OCI-LY3 (cell line): ENCODE results near the gene WDR59.

Experiments
- H2AFZ ChIP-seq: fragments of 200-600, 300-600 bp; shearing (Covaris generic); 2 replicates; pipeline ENCODE4 v1.6.0; 2014; ENCODE audit warnings: antibody characterized with exemption, low read depth, low read length
- H3K27ac ChIP-seq: fragments of 200-600, 300-600 bp; sonication (generic); 2 replicates; pipeline ENCODE4 v1.5.1; 2014; ENCODE audit warnings: mild to moderate bottlenecking, low read length, moderate library complexity, mixed read lengths
- H3K27me3 ChIP-seq: fragments of 200-600, 300-600 bp; sonication (generic); 2 replicates; pipeline ENCODE4 v1.6.1; 2014; ENCODE audit warnings: low read depth, low read length, mixed read lengths
- H3K36me3 ChIP-seq: fragments of 200-600, 300-600 bp; sonication (generic); replicated peaks from 2 replicates; pipeline ENCODE3; 2014; ENCODE audit warnings: low read depth, low read length, mixed read lengths
- H3K4me1 ChIP-seq: fragments of 300-600, 200-600 bp; sonication (generic); 2 replicates; pipeline ENCODE4 v1.6.1; 2014; ENCODE audit warnings: low read length, mixed read lengths
- H3K4me2 ChIP-seq: fragments of 200-600, 300-600 bp; sonication (generic); 2 replicates; pipeline ENCODE4 v1.6.1; 2014; ENCODE audit warnings: low read length, mixed read lengths
- H3K4me3 ChIP-seq: fragments of 300-600, 200-600 bp; sonication (generic); 2 replicates; pipeline ENCODE4 v1.5.1; 2014; ENCODE audit warnings: antibody characterized with exemption, mild to moderate bottlenecking, low read length, moderate library complexity
- H3K79me2 ChIP-seq: fragments of 300-600, 200-600 bp; shearing (Covaris generic); 2 replicates; pipeline ENCODE4 v1.6.1; 2014; ENCODE audit warnings: mild to moderate bottlenecking, low read length, mixed read lengths
- H3K9ac ChIP-seq: fragments of 300-600, 200-600 bp; shearing (Covaris generic); 2 replicates; pipeline ENCODE4 v1.6.0; 2014; ENCODE audit warnings: mild to moderate bottlenecking, low read length, moderate library complexity
- H3K9me3 ChIP-seq: fragments of 200-600, 300-600 bp; shearing (Covaris generic); 2 replicates; pipeline ENCODE4 v1.6.1; 2014; ENCODE audit warnings: low read length, mixed read lengths; ENCODE audit not compliant: insufficient read depth
- H4K20me1 ChIP-seq: fragments of 200-600, 300-600 bp; sonication (generic); 2 replicates; pipeline ENCODE4 v1.6.1; 2016; ENCODE audit warnings: low read length, mixed read lengths; ENCODE audit not compliant: insufficient read depth
- EZH2phosphoT487 ChIP-seq: fragments of 200-600 bp; shearing (Covaris generic); IDR thresholded peaks from 2 replicates; pipeline ENCODE4 v1.6.1; 2018; ENCODE audit warnings: antibody characterized with exemption, mixed run types, low read depth
- TF ChIP-seq, protein P1 (sequence below): fragments of 200-600, 300-600 bp; sonication (generic); IDR thresholded peaks from 2 replicates; pipeline ENCODE4 v1.5.1; 2014; ENCODE audit warnings: antibody characterized with exemption, low read length, low read depth

Gene WDR59

DNA sequence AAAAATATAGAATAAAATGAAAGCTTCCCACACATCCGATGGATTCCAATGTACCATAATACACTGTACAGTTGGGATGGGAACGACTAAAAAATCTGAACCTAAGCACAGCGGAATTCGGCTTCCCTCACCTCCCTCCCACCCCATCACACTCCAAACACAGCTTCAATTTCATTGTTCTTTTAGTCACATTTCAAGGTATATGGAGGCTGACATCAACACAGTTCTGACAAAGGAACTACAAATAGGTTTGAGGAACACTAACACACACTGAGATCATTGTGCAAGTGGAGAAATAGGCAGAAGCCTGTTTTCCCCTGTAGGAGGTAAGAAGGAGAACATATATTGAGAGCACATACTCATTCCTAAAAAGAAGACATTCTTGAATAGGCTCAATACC, 85.1 kb downstream of the WDR59 start:
- TF ChIP-seq, protein P1, sequence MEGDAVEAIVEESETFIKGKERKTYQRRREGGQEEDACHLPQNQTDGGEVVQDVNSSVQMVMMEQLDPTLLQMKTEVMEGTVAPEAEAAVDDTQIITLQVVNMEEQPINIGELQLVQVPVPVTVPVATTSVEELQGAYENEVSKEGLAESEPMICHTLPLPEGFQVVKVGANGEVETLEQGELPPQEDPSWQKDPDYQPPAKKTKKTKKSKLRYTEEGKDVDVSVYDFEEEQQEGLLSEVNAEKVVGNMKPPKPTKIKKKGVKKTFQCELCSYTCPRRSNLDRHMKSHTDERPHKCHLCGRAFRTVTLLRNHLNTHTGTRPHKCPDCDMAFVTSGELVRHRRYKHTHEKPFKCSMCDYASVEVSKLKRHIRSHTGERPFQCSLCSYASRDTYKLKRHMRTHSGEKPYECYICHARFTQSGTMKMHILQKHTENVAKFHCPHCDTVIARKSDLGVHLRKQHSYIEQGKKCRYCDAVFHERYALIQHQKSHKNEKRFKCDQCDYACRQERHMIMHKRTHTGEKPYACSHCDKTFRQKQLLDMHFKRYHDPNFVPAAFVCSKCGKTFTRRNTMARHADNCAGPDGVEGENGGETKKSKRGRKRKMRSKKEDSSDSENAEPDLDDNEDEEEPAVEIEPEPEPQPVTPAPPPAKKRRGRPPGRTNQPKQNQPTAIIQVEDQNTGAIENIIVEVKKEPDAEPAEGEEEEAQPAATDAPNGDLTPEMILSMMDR: no peak
- TF ChIP-seq EZH2phosphoT487: no peak
- Histone ChIP-seq H3K4me2 (no peak overlapping the region), H3K4me1 (no peaks in the 10 kb centered on the region), H3K9me3 (no peaks in the 10 kb centered on the region), H4K20me1 (no peaks in the 10 kb centered on the region), H3K9ac (no peak overlapping the region), H3K27me3 (no peaks in the 10 kb centered on the region), H3K27ac (no peak overlapping the region), H3K79me2 (no peaks in the 10 kb centered on the region), H2AFZ (no peak overlapping the region), H3K36me3 (peaks cover 25% of the 10 kb centered on the region), H3K4me3 (no peak overlapping the region)

DNA sequence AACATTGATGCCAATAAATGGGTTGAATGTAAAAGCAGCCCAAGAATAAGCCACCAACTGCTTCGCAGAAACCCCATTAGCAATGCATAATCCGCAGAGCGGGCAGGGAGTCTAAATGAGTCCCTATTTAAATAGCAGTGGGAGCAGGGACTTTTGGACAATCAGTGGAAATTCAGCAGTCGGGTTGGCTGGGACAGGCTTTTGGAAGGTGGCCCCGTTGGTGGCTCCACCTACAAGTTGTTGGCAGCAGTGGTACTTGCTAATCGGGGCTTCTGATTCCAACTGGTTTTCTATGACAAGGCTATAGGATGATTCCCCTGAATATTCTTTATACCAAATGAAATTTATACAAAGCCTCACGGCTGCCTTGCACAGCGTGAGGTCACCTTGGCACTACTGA, 86.3 kb downstream of the WDR59 start:
- no peak overlapping the region for H3K27ac ChIP-seq
- H3K36me3 ChIP-seq: peaks cover 21% of the 10 kb centered on the region
- H3K4me1 ChIP-seq: no peaks in the 10 kb centered on the region
- TF ChIP-seq, protein P1: no peak
- TF ChIP-seq EZH2phosphoT487: no peak
- no peaks in the 10 kb centered on the region for H3K9me3 ChIP-seq
- no peak overlapping the region for H2AFZ ChIP-seq
- no peak overlapping the region for H3K4me3 ChIP-seq
- no peak overlapping the region for H3K4me2 ChIP-seq
- no peaks in the 10 kb centered on the region for H4K20me1 ChIP-seq
- H3K79me2 ChIP-seq: no peaks in the 10 kb centered on the region
- no peak overlapping the region for H3K9ac ChIP-seq
- H3K27me3 ChIP-seq: no peaks in the 10 kb centered on the region

DNA sequence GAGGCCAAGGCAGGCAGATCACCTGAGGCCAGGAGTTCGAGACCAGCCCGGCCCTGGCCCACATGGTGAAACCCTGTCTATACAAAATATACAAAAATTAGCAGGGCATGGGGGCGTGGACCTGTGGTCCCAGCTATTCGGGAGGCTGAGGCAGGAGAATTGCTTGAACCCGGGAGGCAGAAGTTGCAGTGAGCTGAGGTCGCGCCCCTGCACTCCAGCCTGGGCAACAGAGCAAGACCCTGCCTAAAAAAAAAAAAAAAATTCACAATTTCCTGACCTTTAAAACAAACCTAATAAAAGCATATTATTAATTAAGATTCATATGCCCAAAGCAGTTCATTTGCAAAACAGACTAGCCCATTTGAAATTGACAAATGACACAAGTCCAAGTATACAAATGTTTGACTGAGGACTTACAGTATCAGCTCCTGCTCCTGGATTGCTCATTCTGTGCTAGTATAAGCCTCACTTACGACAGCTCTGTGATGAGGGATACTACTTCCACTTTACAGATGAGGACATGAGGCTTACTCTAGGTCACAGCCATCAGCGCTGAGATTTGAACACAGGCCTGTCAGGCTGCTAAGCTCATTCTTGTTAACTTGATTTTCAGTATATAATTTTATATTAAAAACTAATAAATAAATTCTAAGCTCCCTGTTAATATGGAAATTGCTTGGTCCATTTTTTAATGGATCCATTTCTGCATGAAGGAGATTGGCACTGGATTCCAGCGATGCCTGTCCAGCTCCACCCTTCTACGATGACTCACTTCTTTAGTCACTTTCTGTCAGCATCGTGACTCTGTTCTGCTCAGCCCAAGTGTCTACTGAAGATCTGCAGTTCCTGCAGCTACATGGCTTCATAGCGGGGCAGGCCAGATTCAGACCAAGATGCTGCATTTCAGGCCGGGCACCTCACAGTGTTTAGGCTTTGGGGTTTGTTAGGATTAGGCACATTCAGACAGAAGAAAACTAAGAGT, 88.2 kb downstream of the WDR59 start:
- Histone ChIP-seq H3K4me2 (no peak overlapping the region), H2AFZ (no peak overlapping the region), H3K27me3 (no peaks in the 10 kb centered on the region), H3K4me3 (no peak overlapping the region), H3K9ac (no peak overlapping the region), H3K79me2 (no peaks in the 10 kb centered on the region), H3K9me3 (no peaks in the 10 kb centered on the region), H3K36me3 (peaks cover 20% of the 10 kb centered on the region), H4K20me1 (no peaks in the 10 kb centered on the region), H3K27ac (no peak overlapping the region), H3K4me1 (no peaks in the 10 kb centered on the region)
- TF ChIP-seq, protein P1: no peak
- TF ChIP-seq EZH2phosphoT487: no peak

DNA sequence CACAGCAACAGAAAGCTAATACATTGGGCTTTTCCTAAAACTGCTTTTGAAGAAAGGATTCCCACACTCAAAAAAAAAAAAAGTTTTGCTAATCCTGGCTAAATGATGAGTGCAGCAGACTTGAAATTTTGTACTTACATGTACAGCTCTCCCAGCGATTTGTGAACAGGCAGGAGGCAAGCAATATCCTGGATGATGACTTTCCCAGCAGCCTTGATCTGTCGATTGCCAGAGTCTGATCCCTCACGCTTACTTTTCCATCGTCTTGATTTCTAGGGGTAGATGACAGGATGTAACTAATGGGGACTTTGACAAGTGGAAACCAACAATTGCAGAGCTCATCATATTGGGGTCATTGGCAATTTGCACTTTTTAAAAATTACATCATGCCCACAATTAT, 91.4 kb downstream of the WDR59 start:
- no peak overlapping the region for H3K27ac ChIP-seq
- no peaks in the 10 kb centered on the region for H4K20me1 ChIP-seq
- no peaks in the 10 kb centered on the region for H3K27me3 ChIP-seq
- H3K4me2 ChIP-seq: no peak overlapping the region
- H3K79me2 ChIP-seq: no peaks in the 10 kb centered on the region
- no peaks in the 10 kb centered on the region for H3K4me1 ChIP-seq
- no peaks in the 10 kb centered on the region for H3K9me3 ChIP-seq
- no peak overlapping the region for H3K4me3 ChIP-seq
- H3K9ac ChIP-seq: no peak overlapping the region
- H2AFZ ChIP-seq: no peak overlapping the region
- TF ChIP-seq, protein P1: no peak
- TF ChIP-seq EZH2phosphoT487: no peak
- H3K36me3 ChIP-seq: peaks cover 27% of the 10 kb centered on the region
